NCI-H146 treated with DMSO at 0.1 percent for 48 hours (cell line): ENCODE measurements around the gene CHRDL1.
"Not testable (repeated sequence)": the region's sequence is repeated elsewhere in the genome, so short reads cannot be mapped to it uniquely, and the experiment has no call there.

Experiments
- DNase-seq: peaks from one replicate; lab custom pipeline; 2025; ENCODE audit not compliant: unreplicated experiment; lab: John Stamatoyannopoulos, UW

The CHRDL1 gene

DNA sequence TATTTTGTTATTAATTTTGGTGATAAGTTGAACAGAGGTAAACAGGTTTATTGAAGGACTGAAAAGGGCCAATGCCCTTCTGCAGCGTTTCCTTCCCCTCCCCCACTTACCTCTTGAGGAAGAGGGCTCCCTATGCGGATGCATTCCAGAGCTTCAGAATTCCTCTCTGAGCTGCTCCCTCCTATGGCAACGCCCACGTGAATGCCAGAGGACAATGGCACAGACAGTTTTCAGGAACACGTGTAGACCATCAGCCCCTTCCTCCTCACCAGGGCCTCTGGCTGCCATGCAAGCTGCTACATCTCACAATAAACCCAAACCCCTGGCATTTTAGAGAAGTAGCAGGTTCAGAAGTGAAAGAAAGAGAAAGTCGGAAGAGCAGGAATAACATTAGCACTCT lies 127.9 kb downstream of the CHRDL1 start:
- DNase-seq = no peak

GRCh38 chrX:110665223-110666002 lies 130.2 kb downstream of the CHRDL1 start:
- DNase-seq = no peak

DNA sequence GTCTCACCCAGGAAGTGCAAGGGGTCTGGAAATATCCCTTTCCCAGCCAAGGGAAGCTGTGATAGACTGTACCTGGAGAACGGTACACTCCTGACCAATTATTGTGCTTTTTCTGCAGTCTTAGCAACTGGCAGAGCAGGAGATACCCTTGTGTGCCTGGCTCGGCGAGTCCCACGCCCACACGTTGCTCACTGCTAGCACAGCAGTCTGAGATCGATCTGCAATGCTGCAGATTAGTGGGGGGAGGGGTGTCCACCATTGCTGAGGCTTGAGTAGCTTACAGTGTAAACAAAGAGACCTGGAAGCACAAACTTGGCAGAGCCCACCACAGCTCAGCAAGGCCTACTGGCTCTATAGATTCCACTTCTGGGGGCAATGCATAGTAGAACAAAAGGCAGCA lies 138.5 kb downstream of the CHRDL1 start:
- DNase-seq = no peak

- DNase-seq = not testable (repeated sequence)
Measured at GRCh38 chrX:110654280-110654679, 141.3 kb downstream of the CHRDL1 start.

GRCh38 chrX:110646386-110646785 lies 149.2 kb downstream of the CHRDL1 start:
- DNase-seq = no peak
